HEK293 (cell line): ENCODE data around the gene CBX1.

Experiments
- CTCF ChIA-PET: fragments of 350-600 bp; formaldehyde crosslinking; extraction: SDS; loops from one replicate; lab custom pipeline; 2021; ENCODE audit warnings: antibody characterized with exemption; lab: Yijun Ruan, JAX
- POLR2A ChIA-PET: fragments of 300-600 bp; formaldehyde crosslinking; extraction: SDS; loops from one replicate; lab custom pipeline; 2020; ENCODE audit warnings: antibody characterized with exemption, inconsistent platforms; lab: Yijun Ruan, JAX
- H3K27ac ChIP-seq: fragments of 200-500 bp; sonication (Bioruptor generic); 2 replicates; pipeline ENCODE4 v1.5.1; 2014; ENCODE audit warnings: low read depth, low read length, control low read depth, inconsistent platforms; ENCODE audit errors: extremely low read depth
- H3K36me3 ChIP-seq, 2 experiments: fragments of 200-500 bp in 1 of 2; sonication (Bioruptor generic) in 1 of 2; 1 replicate in 1 of 2; 2 replicates in 1 of 2; pipeline ENCODE4 v1.5.1; 2014 to 2017; ENCODE audit warnings: inconsistent platforms in 2 of 2, low read length in 2 of 2; ENCODE audit not compliant: control insufficient read depth in 2 of 2, insufficient read depth in 1 of 2
- H3K4me1 ChIP-seq: fragments of 200-500 bp; sonication (Bioruptor generic); 2 replicates; pipeline ENCODE4 v1.5.1; 2014; ENCODE audit warnings: mild to moderate bottlenecking, low read length, inconsistent platforms; ENCODE audit not compliant: control insufficient read depth, insufficient read depth
- H3K4me3 ChIP-seq: 2 replicates; pipeline ENCODE4 v1.5.1; 2011; ENCODE audit warnings: low read depth, mild to moderate bottlenecking, control low read depth, low read length, moderate library complexity
- H3K9me3 ChIP-seq: fragments of 200-500 bp; sonication (Bioruptor generic); 2 replicates; pipeline ENCODE4 v1.5.1; 2014; ENCODE audit warnings: low read depth, low read length, inconsistent platforms; ENCODE audit not compliant: control insufficient read depth, insufficient read depth
- FEZF1 ChIP-seq: fragments of 450-650 bp; formaldehyde crosslinking; IDR thresholded peaks from 2 replicates; pipeline ENCODE4 v1.5.1; 2016; ENCODE audit warnings: missing biosample characterization, missing genetic modification characterization
- GFI1B ChIP-seq: fragments of 450-650 bp; formaldehyde crosslinking; IDR thresholded peaks from 2 replicates; pipeline ENCODE4 v1.5.1; 2016; ENCODE audit warnings: missing biosample characterization, missing genetic modification characterization
- INSM2 ChIP-seq: fragments of 450-650 bp; formaldehyde crosslinking; IDR thresholded peaks from 2 replicates; pipeline ENCODE4 v1.5.1; 2016; ENCODE audit warnings: missing biosample characterization, missing genetic modification characterization
- MEIS1 ChIP-seq: sonication (generic); formaldehyde crosslinking; IDR thresholded peaks from 2 replicates; pipeline ENCODE4 v1.8.1; 2022; ENCODE audit warnings: missing genetic modification reagents, mild to moderate bottlenecking, borderline replicate concordance
- PRDM1 ChIP-seq: fragments of 450-650 bp; formaldehyde crosslinking; IDR thresholded peaks from 2 replicates; pipeline ENCODE4; 2016; ENCODE audit warnings: missing biosample characterization, missing genetic modification characterization
- RBAK ChIP-seq: fragments of 450-650 bp; formaldehyde crosslinking; IDR thresholded peaks from 2 replicates; pipeline ENCODE4 v1.5.1; 2016; ENCODE audit warnings: missing biosample characterization, missing genetic modification characterization
- SALL2 ChIP-seq: fragments of 450-650 bp; formaldehyde crosslinking; IDR thresholded peaks from 2 replicates; pipeline ENCODE4 v1.5.0; 2017; ENCODE audit warnings: missing biosample characterization, mild to moderate bottlenecking, missing genetic modification characterization, borderline replicate concordance
- SCRT2 ChIP-seq: fragments of 450-650 bp; formaldehyde crosslinking; IDR thresholded peaks from 2 replicates; pipeline ENCODE4 v1.5.1; 2016; ENCODE audit warnings: missing biosample characterization, missing genetic modification characterization
- ZFHX2 ChIP-seq: fragments of 450-650 bp; formaldehyde crosslinking; conservative IDR thresholded peaks from 2 replicates; pipeline ENCODE4 v1.5.1; 2016; ENCODE audit warnings: missing biosample characterization, missing genetic modification characterization
- ZNF10 ChIP-seq: fragments of 450-650 bp; formaldehyde crosslinking; IDR thresholded peaks from 2 replicates; pipeline ENCODE4 v1.5.1; 2017; ENCODE audit warnings: missing biosample characterization, missing genetic modification characterization
- ZNF114 ChIP-seq: fragments of 450-650 bp; formaldehyde crosslinking; IDR thresholded peaks from 2 replicates; pipeline ENCODE4 v1.5.0; 2017; ENCODE audit warnings: missing biosample characterization, missing genetic modification characterization
- ZNF121 ChIP-seq: fragments of 450-650 bp; formaldehyde crosslinking; IDR thresholded peaks from 2 replicates; pipeline ENCODE4 v1.5.1; 2016; ENCODE audit warnings: missing biosample characterization, missing genetic modification characterization
- ZNF138 ChIP-seq: fragments of 450-650 bp; formaldehyde crosslinking; IDR thresholded peaks from 2 replicates; pipeline ENCODE4 v1.5.1; 2016; ENCODE audit warnings: missing biosample characterization, missing genetic modification characterization, borderline replicate concordance
- ZNF157 ChIP-seq: fragments of 450-650 bp; formaldehyde crosslinking; IDR thresholded peaks from 2 replicates; pipeline ENCODE4 v1.5.1; 2016; ENCODE audit warnings: missing biosample characterization, missing genetic modification characterization
- ZNF174 ChIP-seq: fragments of 450-650 bp; formaldehyde crosslinking; IDR thresholded peaks from 2 replicates; pipeline ENCODE4 v1.5.0; 2017; ENCODE audit warnings: missing biosample characterization, mild to moderate bottlenecking, missing genetic modification characterization
- ZNF175 ChIP-seq: fragments of 450-650 bp; formaldehyde crosslinking; IDR thresholded peaks from 2 replicates; pipeline ENCODE4 v1.5.1; 2016; ENCODE audit warnings: missing biosample characterization, missing genetic modification characterization
- ZNF24 ChIP-seq: fragments of 450-650 bp; formaldehyde crosslinking; IDR thresholded peaks from 2 replicates; pipeline ENCODE4 v1.5.1; 2016; ENCODE audit warnings: missing biosample characterization, missing genetic modification characterization
- ZNF280C ChIP-seq: fragments of 450-650 bp; formaldehyde crosslinking; IDR thresholded peaks from 2 replicates; pipeline ENCODE4 v1.5.1; 2016; ENCODE audit warnings: missing biosample characterization, missing genetic modification characterization
- ZNF302 ChIP-seq: fragments of 450-650 bp; formaldehyde crosslinking; IDR thresholded peaks from 2 replicates; pipeline ENCODE4 v1.5.1; 2016; ENCODE audit warnings: missing biosample characterization, missing genetic modification characterization, low read depth
- ZNF311 ChIP-seq: fragments of 450-650 bp; formaldehyde crosslinking; IDR thresholded peaks from 2 replicates; pipeline ENCODE4 v1.5.1; 2017; ENCODE audit warnings: missing biosample characterization, missing genetic modification characterization, borderline replicate concordance
- ZNF394 ChIP-seq: fragments of 450-650 bp; formaldehyde crosslinking; IDR thresholded peaks from 2 replicates; pipeline ENCODE4 v1.5.1; 2016; ENCODE audit warnings: missing biosample characterization, missing genetic modification characterization, mild to moderate bottlenecking, moderate library complexity, borderline replicate concordance
- ZNF404 ChIP-seq: fragments of 450-650 bp; formaldehyde crosslinking; IDR thresholded peaks from 2 replicates; pipeline ENCODE4 v1.5.1; 2017; ENCODE audit warnings: missing biosample characterization, missing genetic modification characterization
- ZNF416 ChIP-seq: fragments of 450-650 bp; formaldehyde crosslinking; IDR thresholded peaks from 2 replicates; pipeline ENCODE4 v1.5.1; 2016; ENCODE audit warnings: missing biosample characterization, missing genetic modification characterization
- ZNF473 ChIP-seq: fragments of 450-650 bp; formaldehyde crosslinking; IDR thresholded peaks from 2 replicates; pipeline ENCODE4 v1.5.1; 2017; ENCODE audit warnings: missing biosample characterization, missing genetic modification characterization
- ZNF48 ChIP-seq: fragments of 450-650 bp; formaldehyde crosslinking; IDR thresholded peaks from 2 replicates; pipeline ENCODE4 v1.5.1; 2016; ENCODE audit warnings: missing biosample characterization, missing genetic modification characterization
- ZNF529 ChIP-seq: fragments of 450-650 bp; formaldehyde crosslinking; IDR thresholded peaks from 2 replicates; pipeline ENCODE4 v1.5.1; 2017; ENCODE audit warnings: missing genetic modification characterization, missing biosample characterization; ENCODE audit not compliant: insufficient replicate concordance
- ZNF571 ChIP-seq: fragments of 450-650 bp; formaldehyde crosslinking; IDR thresholded peaks from 2 replicates; pipeline ENCODE4 v1.5.0; 2017; ENCODE audit warnings: missing biosample characterization, missing genetic modification characterization
- ZNF596 ChIP-seq: fragments of 450-650 bp; IDR thresholded peaks from 2 replicates; pipeline ENCODE4 v1.5.0; 2018; ENCODE audit warnings: missing biosample characterization, mild to moderate bottlenecking, missing genetic modification characterization, moderate library complexity
- ZNF623 ChIP-seq: fragments of 450-650 bp; formaldehyde crosslinking; IDR thresholded peaks from 2 replicates; pipeline ENCODE4 v1.5.1; 2016; ENCODE audit warnings: missing biosample characterization, missing genetic modification characterization
- ZNF626 ChIP-seq: fragments of 450-650 bp; sonication (Bioruptor Pico); formaldehyde crosslinking; IDR thresholded peaks from 2 replicates; pipeline ENCODE4 v1.5.1; 2018; ENCODE audit warnings: missing biosample characterization, missing genetic modification characterization, inconsistent platforms
- ZNF658 ChIP-seq: fragments of 450-650 bp; formaldehyde crosslinking; IDR thresholded peaks from 2 replicates; pipeline ENCODE4; 2016; ENCODE audit warnings: missing biosample characterization, missing genetic modification characterization
- ZNF747 ChIP-seq: fragments of 450-650 bp; formaldehyde crosslinking; IDR thresholded peaks from 2 replicates; pipeline ENCODE4 v1.5.1; 2016; ENCODE audit warnings: missing biosample characterization, missing genetic modification characterization
- ZNF792 ChIP-seq: fragments of 450-650 bp; formaldehyde crosslinking; IDR thresholded peaks from 2 replicates; pipeline ENCODE4 v1.5.1; 2016; ENCODE audit warnings: missing biosample characterization, missing genetic modification characterization
- ZNF843 ChIP-seq: fragments of 450-650 bp; formaldehyde crosslinking; IDR thresholded peaks from 2 replicates; pipeline ENCODE4 v1.5.1; 2016; ENCODE audit warnings: missing biosample characterization, missing genetic modification characterization
- ZSCAN5A ChIP-seq: fragments of 450-650 bp; formaldehyde crosslinking; IDR thresholded peaks from 2 replicates; pipeline ENCODE4 v1.5.1; 2016; ENCODE audit warnings: missing biosample characterization, missing genetic modification characterization

The CBX1 gene

DNA sequence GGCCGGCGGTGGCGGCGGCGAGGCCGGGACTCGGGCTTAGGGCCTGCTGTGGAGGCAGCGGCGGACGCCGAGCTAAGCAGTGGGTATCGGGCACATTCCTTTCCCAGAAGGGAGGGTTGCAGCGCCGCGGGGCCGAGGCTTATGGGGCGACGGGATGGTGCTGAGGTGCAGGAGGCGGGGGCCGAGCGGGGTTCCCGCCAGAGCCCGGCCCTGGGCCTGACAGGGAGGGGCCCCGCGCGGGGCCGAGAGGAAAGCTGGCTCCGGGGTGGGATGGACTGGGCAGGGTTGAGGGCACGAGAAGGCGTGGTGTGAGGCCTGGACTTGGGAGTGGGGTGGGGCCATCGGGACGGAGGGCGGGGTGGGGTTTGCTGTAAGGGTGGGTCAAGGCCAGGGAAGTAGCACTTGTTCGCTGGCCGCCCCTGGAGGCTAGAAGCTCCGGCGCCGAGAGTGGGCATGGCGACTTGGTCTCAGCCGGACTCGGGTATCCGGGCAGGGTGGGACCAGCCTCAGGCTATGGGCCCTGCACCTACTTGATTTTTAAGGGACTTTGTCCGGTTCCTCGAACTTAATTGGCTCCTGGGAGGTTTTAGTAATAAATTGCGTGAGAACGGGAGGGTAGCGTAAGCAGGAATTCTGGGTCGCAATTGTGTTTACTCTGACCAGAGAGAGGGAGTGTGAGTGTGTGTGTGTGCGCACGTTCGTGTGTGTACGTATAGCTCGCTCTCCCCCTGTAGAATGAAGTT, 52.7 kb downstream of the CBX1 start:
- Histone ChIP-seq H3K36me3 (peaks cover 0 to 31% of the 10 kb centered on the region in 2 experiments; a peak in 1 of 3 replicates), H3K4me1 (peaks cover 43% of the 10 kb centered on the region), H3K9me3 (no peaks in the 10 kb centered on the region), H3K27ac (peak overlapping the region; percentile 97), H3K4me3 (peak overlapping the region; percentile 83)
- POLR2A ChIA-PET = interaction anchor here (0.6 to 3.0 kb wide), 39 partner anchors 8 to 1145 kb away, joined by 3 to 51 read pairs (median 5); partner anchors contain the start of genes ATP5MC1, CBX1, CDK5RAP3 and HOXB9
- CTCF ChIA-PET = interaction anchor here (0.5 to 4.1 kb wide), 16 partner anchors 13 to 762 kb away, joined by 3 to 30 read pairs (median 4); no protein-coding TSS in a partner anchor
- TF ChIP-seq ZNF473 (tag by site-specific recombination) (no peak), ZNF529 (tag by site-specific recombination) (no peak), ZNF280C (tag by site-specific recombination) (no peak), ZNF311 (tag by site-specific recombination) (no peak), GFI1B (tag by site-specific recombination) (no peak), FEZF1 (no peak), ZNF626 (tag by site-specific recombination) (no peak), SCRT2 (tag by site-specific recombination) (0 out of 2 replicates have a peak, but pooled peaks have one; percentile 44), ZNF175 (tag by site-specific recombination) (no peak), ZNF416 (tag by site-specific recombination) (no peak), ZNF623 (tag by site-specific recombination) (no peak; the same call in 1 of the 2 replicates), INSM2 (tag by site-specific recombination) (peak; percentile 71), ZNF747 (no peak), ZNF302 (tag by site-specific recombination) (no peak), ZNF138 (no peak), ZNF24 (tag by site-specific recombination) (0 out of 2 replicates have a peak, but pooled peaks have one; percentile 23), SALL2 (tag by site-specific recombination) (no peak), ZNF843 (tag by site-specific recombination) (peak; percentile 32; the same call in 1 of the 2 replicates), ZNF571 (tag by site-specific recombination) (no peak), ZNF404 (tag by site-specific recombination) (no peak), ZNF174 (no peak), ZFHX2 (tag by site-specific recombination) (peak; percentile 45; the same call in 1 of the 2 replicates), ZNF114 (tag by site-specific recombination) (no peak), ZNF121 (tag by site-specific recombination) (no peak), PRDM1 (tag by site-specific recombination) (no peak), ZNF394 (tag by site-specific recombination) (no peak), ZNF157 (no peak), ZNF48 (tag by site-specific recombination) (no peak), MEIS1 (CRISPR knock-in tag) (no peak), ZNF596 (tag by site-specific recombination) (0 out of 2 replicates have a peak, but pooled peaks have one; percentile 15), ZNF10 (tag by site-specific recombination) (no peak), RBAK (tag by site-specific recombination) (no peak), ZNF792 (tag by site-specific recombination) (no peak), ZSCAN5A (peak; percentile 97), ZNF658 (tag by site-specific recombination) (no peak)
